ENCODE measurements around the gene KLF13. TPM values are rescaled to one million over a fixed set of nuclear protein-coding genes. Genes with fewer than 3 reads are reported as not detected.
A peak's percentile ranks its signal among the peaks of the same experiment; 100 is the strongest.

The KLF13 gene
- total RNA-seq, result 41.2 and 52.9 TPM in 2 replicates

DNA sequence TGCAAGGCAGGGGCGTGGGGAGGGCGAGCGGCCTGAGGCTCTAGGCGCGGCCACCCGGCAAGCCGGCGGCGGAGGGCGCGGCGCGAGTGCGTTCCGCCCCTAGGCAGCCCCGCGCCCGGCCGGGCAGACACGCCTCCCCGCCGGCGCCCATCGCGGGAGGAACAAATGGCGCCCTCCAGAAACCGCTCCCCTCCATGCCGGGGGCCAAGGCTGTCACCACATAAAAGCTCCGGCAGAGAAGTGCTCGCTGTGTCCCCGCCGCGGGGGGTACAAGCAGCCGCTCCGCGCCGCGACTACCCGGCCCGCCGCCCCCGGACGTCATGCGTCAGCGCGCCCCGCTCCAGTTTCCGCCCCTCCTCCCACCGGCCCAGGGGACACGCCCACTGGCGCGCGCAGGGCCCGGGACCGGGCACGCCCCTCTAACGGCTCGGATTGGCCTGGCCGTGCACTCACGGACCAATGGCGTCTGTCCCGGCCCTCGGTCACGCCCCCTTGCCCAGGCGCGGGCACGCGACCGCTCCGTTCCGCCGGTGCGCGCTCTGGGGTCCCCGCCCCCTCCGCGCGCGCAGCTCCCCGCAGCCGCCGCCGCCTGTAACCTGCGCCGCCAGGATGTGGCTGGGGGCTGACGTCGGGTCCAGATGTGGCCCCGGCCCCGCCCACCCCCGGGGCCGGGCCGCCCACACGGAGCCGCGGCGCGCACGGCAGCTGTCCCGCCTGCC lies at the start of gene KLF13:
KLF13 (plus strand) TSS at position 680 of the 719 bp plus-strand sequence. CDS start 378 bp downstream, outside the sequence.
- DNase-seq (ENCODE audit: extremely low read depth, low read depth, low spot score), result peak; percentile 51

DNA sequence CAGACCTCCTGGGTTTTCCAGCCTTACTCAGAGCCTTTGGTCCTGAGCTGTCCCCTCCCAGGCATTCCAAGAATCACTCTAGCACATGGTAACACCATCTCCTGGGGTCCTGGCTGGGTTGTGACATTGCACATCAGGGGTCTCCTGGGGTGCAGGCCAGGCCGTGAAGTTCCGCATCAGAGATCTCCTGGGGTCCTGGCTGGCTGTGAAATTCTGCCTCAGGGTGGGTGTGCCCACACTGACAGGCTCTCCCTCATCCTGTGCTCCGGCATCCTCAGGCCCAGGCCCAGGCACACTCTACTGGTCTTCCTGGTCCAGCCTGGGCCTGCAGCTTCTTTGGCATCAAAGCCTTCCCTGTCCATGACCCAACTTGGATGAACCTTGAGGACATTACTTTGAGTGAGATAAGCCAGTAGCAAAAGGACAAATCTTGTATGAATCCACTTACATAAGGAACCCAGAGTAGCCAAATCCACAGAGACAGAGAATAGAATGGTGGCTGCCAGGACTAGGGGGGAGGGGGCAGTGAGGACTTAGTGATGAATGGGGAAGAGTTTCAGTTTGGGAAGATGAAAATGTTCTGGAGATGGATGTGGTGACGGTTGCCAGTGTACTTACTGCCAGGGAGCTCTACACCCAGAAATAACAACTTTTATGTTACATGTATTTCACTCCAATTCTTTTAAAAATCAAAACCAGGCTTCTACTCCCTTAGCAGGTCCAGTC lies 49.1 kb upstream of the KLF13 start:
- DNase-seq (ENCODE audit: extremely low read depth, low read depth, low spot score), result no peak

DNA sequence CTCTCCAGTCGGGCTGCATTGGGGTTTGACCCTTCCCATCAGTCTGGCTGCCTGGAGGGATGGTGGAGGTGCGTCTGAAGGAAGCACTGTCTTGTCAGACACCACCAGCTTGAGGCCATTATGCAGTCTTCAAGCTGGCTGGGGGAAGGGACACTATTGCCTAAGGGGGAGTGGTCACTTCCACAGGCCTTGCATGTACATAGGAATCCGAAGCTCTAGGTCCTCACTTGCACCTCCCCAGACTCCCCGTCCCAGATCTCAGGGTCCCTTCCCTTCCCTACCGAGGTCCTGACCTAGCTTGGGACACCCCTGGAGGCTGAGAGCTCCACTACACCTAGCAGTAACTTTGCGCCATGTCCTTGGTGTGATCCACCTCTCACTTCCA lies 48.6 kb upstream of the KLF13 start:
- DNase-seq (ENCODE audit: extremely low read depth, low read depth, low spot score), result no peak

DNA sequence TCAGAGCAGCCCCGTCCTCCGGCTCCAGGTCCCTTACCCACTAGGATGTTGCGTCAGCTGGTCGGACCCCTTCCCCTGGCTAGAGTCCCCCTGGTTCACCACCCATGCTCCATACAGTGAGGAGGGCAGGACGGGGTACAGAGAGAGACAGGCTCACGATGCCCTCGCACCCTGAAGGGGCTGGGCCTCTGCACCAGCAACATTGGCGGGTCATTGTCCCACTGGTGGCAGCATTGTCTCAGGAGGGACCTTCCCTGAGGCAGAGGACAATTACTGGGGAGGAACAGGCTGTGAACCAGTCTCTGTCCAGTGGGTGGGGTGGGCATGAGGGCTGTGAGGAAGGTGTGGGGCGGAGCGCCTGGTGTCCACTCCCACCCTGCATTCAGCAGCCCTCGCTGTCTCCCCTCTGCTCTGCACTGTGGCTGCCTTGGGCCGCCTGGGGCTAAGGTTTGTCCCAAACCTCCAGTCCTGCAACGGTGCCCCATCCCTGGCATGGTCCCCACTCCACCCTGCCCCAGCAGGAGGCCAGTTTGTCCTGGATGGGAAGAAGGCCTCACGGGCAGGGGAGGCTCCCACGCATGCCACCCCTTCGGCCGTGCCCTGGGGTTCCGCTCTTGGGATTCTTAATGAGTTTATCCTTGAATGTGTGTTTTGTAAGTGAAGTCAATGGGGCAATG lies 48.0 kb upstream of the KLF13 start:
- no peak for DNase-seq (ENCODE audit: extremely low read depth, low read depth, low spot score)

DNA sequence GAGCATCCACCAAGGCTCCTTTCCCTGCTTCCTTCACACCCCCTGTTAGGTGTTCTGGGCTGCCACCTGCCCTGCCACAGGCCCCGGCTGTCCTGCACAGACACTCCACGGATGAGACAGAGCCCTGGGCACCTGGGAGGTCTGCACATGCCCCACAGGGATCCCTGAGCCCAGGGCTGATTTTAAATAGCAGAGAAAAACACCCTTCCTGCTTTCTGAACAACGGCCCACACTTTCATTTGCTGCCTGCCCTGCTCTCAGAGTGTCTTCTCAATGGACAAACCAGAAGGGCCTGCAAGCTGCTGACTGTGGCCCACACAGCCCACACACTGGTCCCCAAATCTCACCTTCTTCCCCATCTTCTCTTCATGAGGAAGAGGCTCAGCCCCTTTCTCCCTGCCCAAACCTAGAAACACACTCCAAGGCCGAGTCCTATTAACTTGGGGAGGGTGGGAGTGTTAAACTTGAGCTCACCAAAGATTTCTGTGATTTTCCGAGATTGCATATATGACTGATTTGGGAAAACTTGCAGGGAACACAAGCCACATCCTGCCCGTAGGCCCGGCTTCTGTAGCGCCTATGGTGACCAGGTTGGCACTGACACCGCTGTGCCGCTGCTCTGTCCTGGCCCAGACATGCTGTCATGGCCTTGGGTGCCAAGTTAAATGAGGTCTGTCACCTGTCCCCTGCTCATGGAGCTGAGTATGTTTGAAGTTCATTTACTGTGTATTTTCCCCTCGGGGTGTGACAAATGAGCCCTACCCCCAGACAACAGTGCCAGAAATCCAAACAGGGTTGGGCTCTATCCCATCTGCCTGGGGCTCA lies 47.2 kb upstream of the KLF13 start:
- DNase-seq (ENCODE audit: extremely low read depth, low read depth, low spot score), result no peak

DNA sequence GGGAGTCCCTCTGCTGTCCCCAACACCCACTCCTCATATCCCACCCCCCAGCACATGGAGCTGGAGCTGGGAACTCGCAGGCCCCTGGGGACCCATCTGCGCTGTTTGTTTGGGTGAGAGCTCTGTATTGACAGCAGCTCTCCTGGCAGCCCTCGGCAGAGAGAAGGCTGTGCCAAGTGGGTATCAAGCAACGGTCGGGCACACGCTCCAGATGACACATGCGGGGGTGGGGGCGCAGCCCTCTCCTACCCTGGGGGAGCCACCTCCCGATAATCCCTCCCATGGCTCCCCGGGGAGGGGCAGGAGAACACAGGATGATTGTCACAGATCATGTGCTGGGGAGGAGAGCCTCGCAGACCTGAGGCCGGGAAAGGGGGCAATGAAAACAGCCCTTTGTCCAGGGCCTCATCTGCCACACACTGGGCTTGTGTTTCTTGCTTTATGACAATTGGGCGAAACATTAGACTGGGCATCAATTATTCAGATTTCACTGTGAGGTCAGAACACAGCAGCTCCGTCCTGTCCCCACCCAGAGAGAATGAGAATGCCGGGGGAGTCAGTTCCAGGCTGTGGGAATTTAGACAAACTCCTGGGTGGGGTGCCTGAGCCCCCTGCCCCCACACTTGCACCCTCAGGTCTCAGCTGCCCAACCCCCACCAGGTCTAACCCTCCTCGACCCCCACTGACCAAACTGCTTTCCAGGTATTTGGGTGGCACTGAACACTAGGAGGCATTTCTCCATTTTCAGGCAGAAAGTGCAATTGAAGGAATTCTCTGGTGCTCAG lies 46.4 kb upstream of the KLF13 start:
- no peak for DNase-seq (ENCODE audit: extremely low read depth, low read depth, low spot score)

DNA sequence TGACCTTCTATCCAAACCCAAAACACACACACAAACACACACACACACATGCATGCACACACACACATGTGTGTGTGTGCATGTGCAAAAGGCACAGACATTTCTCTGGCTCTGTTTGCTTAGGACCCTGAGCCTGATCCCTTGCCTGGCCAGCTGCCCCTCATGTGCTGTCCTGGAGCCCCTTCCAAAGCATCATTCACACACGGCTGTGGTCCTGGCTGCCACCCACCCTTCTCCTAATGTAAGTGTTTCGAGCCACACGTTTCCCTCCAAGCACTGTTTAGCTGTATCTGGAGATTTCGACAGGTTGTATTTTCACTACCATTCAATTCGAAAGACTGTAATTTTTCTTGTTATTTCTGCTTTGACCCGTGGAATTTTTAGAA lies 45.8 kb upstream of the KLF13 start:
- no peak for DNase-seq (ENCODE audit: extremely low read depth, low read depth, low spot score)

DNA sequence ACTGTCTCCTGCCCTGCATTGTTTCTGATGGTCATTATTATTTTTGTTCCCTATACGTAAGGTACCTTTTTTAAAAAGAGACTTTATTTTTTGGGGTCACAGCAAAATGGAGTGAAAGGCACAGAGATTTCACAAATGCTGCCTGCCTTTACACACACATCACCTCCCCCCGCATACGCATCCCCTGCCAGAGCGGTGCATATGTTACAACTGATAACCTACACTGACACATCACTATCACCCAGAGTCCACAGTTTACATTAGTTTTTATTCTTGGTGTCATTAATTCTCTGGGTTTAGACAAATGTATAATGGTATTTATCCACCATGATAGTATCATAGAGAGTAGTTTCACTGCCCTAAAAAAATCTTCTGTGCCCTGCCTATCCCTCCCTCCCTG lies 43.6 kb upstream of the KLF13 start:
- no peak for DNase-seq (ENCODE audit: extremely low read depth, low read depth, low spot score)

DNA sequence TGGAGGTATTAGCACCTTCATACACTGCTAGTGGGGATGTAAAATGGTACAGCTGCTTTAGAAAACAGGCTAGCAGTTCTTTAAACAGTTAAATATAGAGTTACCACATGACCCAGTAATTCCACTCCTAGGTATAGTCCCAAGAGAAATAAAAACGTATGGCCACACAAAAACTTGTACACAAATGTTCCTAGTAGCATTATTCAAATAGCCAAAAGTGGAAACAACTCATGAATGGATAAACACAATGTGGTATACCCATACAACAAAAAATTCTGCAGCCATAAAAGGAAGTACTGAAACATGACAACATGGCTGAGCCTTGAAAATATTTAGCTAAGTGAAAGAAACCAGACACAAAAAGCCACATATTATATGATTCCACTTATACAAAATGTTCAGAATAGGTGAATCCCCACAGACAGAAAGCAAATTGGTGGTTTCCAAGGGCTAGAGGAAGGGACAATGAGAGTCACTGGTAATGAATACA lies 40.8 kb upstream of the KLF13 start:
- no peak for DNase-seq (ENCODE audit: extremely low read depth, low read depth, low spot score)

DNA sequence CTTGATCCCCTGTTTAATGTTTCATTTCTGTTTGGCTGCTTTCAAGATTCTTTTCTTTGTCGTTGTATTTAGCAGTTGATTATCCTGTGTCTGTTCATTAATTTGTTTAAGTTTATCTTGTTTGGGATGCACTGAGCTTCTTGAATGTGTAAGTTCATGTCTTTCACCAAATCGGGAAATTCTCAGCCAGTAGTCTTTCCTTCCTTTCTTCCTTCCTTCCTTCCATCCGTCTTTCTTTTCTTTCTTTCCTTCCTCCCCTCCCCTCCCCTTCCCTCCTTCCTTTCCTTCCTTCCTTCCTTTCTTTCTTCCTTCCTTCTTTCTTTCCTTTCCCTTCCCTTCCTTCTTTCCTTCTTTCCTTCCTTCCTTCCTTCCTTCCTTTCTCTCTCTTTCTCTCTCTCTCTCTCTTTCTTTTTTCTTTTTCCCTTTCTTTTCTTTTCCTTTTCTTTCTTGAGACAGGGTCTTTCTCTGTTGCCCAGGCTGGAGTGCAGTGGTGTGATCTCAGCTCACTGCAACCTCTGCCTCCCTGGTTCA lies 35.5 kb upstream of the KLF13 start:
- no peak for DNase-seq (ENCODE audit: extremely low read depth, low read depth, low spot score)

DNA sequence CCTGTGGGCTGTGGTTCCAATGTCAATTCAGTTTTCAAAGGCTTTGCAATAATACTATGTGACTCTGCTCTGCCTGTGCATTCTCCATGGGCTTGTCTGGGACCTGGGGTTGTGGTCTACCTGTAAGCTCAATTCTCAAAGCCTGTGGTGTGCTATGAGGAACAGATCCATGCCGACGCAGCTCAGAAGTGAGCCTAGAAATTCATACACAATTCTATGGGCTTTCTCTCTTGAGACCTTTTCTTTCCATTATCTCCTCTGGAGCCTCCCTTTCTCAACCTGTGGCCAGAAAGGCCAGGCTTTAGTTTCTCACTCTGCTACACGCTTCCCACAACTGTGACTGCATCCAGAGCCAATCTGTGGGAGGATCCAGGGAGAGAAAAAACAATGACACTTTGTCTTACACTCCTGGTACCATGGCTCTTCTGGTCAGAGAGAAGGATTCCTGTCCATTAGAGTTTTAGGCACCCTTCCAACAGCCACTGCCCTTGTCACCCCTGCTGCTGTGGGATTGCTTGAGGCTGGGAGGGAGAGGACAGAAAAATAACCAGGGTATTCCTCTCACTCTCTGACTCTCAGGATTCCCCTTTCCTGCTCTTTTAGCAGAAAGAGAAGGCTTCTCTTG lies 34.1 kb upstream of the KLF13 start:
- no peak for DNase-seq (ENCODE audit: extremely low read depth, low read depth, low spot score)

DNA sequence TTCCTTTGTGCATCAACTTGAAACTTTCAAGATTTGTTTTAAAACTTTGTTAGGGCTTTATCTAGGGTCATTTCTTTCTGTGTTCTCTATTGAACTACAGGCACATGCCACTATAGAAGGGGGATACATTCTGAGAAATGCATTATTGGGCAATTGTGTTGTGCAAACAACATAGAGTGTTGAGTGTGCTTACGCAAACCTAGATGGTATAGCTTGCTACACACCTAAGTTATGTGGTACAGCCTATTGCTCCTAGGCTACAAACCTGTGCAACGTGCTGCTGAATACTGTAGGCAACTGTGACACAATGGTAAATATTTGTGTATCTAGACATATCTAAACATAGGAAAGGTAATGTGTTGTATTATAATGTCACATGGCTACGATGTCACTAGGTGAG lies 33.0 kb upstream of the KLF13 start:
- no peak for DNase-seq (ENCODE audit: extremely low read depth, low read depth, low spot score)

DNA sequence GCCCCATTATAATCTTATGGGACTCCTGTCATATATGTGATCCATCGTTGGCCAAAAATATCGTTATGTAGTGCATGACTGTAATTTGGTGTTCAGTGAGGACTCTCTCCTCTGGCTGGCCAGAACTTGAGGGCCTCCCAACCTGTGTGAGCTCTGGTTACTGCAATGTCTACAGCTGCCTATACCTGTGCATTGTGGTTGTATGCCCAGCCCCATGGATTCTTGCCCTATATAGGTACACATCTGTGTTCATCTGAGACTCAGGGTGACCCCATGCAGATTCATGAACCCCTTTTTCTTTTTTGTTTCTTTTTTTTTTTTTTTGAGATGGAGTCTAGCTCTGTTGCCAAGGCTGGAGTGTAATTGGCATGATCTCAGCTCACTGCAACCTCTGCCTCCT lies 32.6 kb upstream of the KLF13 start:
- DNase-seq (ENCODE audit: extremely low read depth, low read depth, low spot score), result no peak

DNA sequence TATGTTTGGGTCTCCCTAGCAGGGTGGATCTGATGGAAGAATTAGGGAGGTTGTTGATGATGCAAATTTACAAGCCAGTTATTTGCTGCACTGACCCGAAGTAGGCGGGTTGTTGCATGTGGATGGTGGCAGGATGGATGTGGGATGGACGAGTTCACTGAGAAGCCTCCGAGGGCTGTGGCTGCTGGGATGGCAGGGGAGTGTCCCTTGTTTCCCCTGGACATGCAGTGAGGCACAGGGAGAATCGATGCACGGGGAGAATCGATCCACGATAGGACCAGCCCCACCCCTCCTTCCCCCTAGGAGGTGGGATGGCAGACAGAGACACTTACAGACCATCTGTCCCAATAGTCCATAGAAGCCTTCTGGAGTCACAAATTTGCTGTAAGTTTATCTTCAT lies 31.0 kb upstream of the KLF13 start:
- DNase-seq (ENCODE audit: extremely low read depth, low read depth, low spot score), result no peak

DNA sequence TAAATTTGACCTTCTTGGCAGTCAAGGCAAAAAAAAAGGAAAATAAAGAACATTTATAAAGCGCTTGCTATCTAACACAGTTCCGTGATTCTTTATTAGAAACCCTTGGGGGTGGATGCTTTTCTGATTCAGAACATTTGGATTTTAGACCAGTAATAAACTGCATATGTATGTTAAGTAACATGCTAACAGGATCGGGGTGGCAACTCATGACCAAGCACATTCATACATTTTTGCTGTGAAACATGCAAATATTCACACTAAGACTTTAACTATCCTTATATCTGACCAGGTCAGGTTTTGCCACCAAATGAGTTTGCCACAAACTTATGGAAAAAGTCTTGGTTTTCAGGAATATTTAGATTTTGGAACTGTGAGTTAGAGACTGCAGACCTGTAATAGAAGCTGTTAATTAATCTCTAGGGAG lies 30.4 kb upstream of the KLF13 start:
- no peak for DNase-seq (ENCODE audit: extremely low read depth, low read depth, low spot score)

DNA sequence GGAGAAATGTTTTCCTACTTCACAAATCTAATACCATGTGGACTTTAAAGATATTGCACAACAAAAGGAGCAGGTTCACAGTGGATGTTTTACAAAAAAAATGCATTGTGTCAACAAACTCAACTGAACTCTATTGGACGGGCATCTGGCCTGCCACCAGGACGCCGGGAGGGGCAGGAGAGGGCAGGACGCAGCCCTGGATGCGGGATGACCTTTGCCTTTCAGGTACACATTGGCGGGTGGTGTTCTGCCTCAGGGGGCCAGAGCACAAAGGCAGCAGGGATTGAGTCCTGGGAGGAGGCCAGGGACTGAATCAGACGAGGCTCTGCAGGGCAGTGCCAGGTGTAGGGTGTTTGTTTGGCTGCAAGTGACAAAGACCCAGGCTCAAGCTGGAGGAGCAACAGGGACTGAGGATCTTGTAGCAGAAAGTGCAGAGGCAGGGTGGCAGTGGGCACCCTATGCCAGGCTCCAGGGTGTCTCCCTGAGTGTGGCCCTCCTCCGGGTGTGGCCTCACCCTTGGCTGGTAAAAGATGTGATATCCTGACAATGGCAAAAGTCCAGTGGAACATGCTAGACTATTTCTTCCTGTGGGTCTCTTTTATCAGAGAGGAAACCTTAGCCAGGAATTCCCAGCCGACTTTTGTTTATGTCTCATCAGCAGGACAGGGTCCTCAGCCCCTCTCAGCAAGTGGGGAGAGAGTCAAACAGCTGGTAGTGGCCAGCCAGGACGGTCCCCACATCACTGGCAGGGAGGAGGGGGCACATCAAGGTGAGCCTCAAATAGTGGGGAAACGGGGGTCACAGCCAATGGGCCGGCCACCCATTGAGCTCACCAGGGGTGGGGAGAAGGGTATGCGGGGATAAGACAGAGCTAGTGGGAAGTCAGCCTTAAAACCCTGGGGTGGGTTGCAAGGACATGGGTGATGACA lies 29.7 kb upstream of the KLF13 start:
- DNase-seq (ENCODE audit: extremely low read depth, low read depth, low spot score), result no peak

DNA sequence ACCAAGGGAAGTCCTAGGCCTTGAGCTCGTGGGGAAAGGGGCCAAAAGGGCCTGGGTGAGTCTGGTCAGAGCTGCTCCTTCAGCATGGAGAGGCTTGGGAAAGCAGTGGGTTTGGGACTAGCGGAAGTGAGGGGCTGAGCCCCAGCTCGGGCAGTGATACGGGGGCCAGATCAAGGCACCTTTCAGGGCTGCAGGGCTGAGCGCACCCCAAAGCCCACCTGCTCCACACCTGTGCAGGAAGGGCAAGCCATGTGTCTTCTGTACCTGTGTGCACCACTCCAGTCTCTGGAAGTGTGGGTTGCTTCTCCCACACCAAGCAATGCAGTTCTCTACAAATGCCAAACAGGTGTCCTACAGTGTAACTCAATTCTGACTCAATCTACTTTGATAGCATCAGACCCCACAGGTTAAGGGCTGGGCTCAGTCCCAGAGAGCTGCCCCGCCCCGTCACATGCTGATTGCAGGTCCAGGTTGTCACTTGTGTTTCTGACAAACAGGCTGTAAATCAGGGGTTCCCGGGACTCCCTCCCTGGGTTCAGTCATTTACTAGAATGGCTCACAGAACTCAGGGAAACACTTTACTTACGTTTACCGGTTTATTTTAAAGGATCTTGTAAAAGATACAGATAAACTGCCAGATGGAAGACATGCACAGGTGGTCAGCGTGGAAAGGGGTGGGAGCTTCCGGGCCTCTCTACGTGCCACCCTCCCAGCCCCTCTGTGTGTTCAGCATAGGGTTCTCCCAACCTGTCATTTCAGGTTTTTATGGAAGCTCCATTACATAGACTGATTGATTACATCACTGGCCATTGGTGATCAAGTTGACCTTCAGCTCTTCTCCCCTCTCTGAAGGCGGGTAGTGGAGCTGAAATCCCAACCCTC lies 28.8 kb upstream of the KLF13 start:
- no peak for DNase-seq (ENCODE audit: extremely low read depth, low read depth, low spot score)

Measured in glomerular endothelial cell (primary cell).